Thoracic aorta (tissue), 2 donors: ENCODE measurements around the gene ABCC11. TPM values are rescaled to one million over a fixed set of nuclear protein-coding genes. Genes with fewer than 3 reads are reported as not detected.

Experiments used
- ATAC-seq: fragments of 150-250 bp; one replicate; pipeline ENCODE4 v1.8.0; 2017; ENCODE audit warnings: low read depth; ENCODE audit not compliant: insufficient number of reproducible peaks, low FRiP score
- DNase-seq: peaks from one replicate; pipeline ENCODE4 v3.0.0-alpha.2; 2020; ENCODE audit warnings: low spot score
- H3K27ac ChIP-seq, 2 donors: fragments of 200-600 bp; sonication (generic); 1 replicate in 1 of 2; 2 replicates in 1 of 2; pipeline ENCODE4 v1.5.1; 2016; ENCODE audit warnings: mild to moderate bottlenecking in 2 of 2, moderate library complexity in 2 of 2
- H3K27me3 ChIP-seq: fragments of 200-600 bp; sonication (generic); replicated peaks from 2 replicates; pipeline ENCODE4 v1.6.0; 2016; ENCODE audit warnings: mild to moderate bottlenecking; ENCODE audit not compliant: insufficient read depth
- H3K36me3 ChIP-seq: fragments of 200-600 bp; sonication (generic); one replicate; pipeline ENCODE4 v1.5.1; 2016
- H3K4me1 ChIP-seq, 2 donors: fragments of 200-600 bp; sonication (generic); 1 replicate in 1 of 2; 2 replicates in 1 of 2; pipeline versions ENCODE4 v1.5.1 to v1.6.0; 2016; ENCODE audit warnings: low read depth in 2 of 2, mild to moderate bottlenecking in 1 of 2; ENCODE audit not compliant: control insufficient read depth in 1 of 2
- H3K4me3 ChIP-seq: fragments of 200-600 bp; sonication (generic); 2 replicates; pipeline ENCODE4 v1.5.1; 2016; ENCODE audit warnings: mild to moderate bottlenecking
- H3K9me3 ChIP-seq: fragments of 200-600 bp; sonication (generic); 2 replicates; pipeline ENCODE4 v1.5.1; 2016
- total RNA-seq, 2 donors: library from RNA; depleted of rRNA; stranded (reverse); fragments of >200 nt; gene quantifications; one replicate each; pipeline versions ENCODE4 v1.1.0 to v1.2.3, GENCODE V29; 2016
- TF ChIP-seq, protein P1 (sequence below): fragments of 200-600 bp; sonication (generic); IDR thresholded peaks from one replicate; pipeline ENCODE4 v1.5.1; 2019; ENCODE audit warnings: antibody characterized with exemption

Gene ABCC11
- total RNA-seq, 2 donors from 2014 or later: not detected

GRCh38 chr16:48161906-48162305, 85.4 kb downstream of the ABCC11 start:
- DNase-seq: no peak
- Histone ChIP-seq H3K9me3 (no peaks in the 10 kb centered on the region), H3K27ac (no peak overlapping the region), H3K4me3 (no peak overlapping the region), H3K27me3 (no peaks in the 10 kb centered on the region), H3K36me3 (no peaks in the 10 kb centered on the region), H3K4me1 (no peaks in the 10 kb centered on the region)
- TF ChIP-seq, protein P1, sequence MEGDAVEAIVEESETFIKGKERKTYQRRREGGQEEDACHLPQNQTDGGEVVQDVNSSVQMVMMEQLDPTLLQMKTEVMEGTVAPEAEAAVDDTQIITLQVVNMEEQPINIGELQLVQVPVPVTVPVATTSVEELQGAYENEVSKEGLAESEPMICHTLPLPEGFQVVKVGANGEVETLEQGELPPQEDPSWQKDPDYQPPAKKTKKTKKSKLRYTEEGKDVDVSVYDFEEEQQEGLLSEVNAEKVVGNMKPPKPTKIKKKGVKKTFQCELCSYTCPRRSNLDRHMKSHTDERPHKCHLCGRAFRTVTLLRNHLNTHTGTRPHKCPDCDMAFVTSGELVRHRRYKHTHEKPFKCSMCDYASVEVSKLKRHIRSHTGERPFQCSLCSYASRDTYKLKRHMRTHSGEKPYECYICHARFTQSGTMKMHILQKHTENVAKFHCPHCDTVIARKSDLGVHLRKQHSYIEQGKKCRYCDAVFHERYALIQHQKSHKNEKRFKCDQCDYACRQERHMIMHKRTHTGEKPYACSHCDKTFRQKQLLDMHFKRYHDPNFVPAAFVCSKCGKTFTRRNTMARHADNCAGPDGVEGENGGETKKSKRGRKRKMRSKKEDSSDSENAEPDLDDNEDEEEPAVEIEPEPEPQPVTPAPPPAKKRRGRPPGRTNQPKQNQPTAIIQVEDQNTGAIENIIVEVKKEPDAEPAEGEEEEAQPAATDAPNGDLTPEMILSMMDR: no peak
- ATAC-seq: no peak

- H3K27ac ChIP-seq: no peak overlapping the region
- TF ChIP-seq, protein P1: no peak
- H3K4me1 ChIP-seq: no peaks in the 10 kb centered on the region
- no peaks in the 10 kb centered on the region for H3K9me3 ChIP-seq
- H3K27me3 ChIP-seq: no peaks in the 10 kb centered on the region
- DNase-seq (no peak), ATAC-seq (no peak)
- H3K36me3 ChIP-seq: no peaks in the 10 kb centered on the region
- H3K4me3 ChIP-seq: no peak overlapping the region
Observed at GRCh38 chr16:48160575-48160974, 86.8 kb downstream of the ABCC11 start.

DNA sequence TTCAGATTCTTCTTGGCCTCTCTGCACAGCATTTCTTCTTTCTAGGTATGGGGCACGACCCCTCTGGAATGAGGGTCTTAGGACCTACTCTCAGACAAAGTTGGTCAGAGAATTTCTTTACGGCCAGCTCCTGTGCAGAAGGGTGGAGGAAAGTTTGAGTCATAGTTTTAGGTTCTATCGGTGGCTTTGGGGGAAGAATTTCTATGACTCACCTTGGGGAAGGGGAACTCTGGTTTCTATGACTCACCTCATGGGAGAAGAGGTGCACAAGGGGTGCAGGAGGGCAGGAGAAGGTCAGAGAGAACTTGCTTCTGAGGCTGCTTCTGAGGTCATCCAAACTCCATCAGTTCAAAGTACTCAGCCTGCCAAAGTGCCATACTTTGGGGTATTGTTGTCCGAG, 89.0 kb downstream of the ABCC11 start:
- H3K4me1 ChIP-seq: no peaks in the 10 kb centered on the region
- TF ChIP-seq, protein P1: no peak
- no peaks in the 10 kb centered on the region for H3K27me3 ChIP-seq
- DNase-seq (no peak), ATAC-seq (no peak)
- no peak overlapping the region for H3K27ac ChIP-seq
- no peaks in the 10 kb centered on the region for H3K9me3 ChIP-seq
- H3K36me3 ChIP-seq: no peaks in the 10 kb centered on the region
- H3K4me3 ChIP-seq: no peak overlapping the region

DNA sequence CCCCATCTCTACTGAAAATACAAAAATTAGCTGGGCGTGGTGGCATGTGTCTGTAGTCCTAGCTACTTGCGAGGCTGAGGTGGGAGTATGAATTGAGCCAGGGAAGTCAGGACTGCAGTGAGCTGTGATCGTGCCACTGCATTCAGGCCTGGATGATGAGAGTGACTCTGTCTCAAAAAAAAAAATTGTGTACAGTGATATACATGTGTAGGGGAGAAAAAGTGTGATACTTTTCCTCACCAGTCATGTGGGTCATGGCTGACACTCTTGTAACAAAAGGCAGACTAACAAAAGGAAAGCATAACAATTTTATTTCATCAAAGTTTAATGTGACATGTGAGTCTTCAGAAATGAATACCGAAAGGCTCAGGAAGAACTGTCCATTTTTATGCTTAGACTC, 89.5 kb downstream of the ABCC11 start:
- Histone ChIP-seq H3K4me3 (no peak overlapping the region), H3K9me3 (no peaks in the 10 kb centered on the region), H3K4me1 (no peaks in the 10 kb centered on the region), H3K27ac (no peak overlapping the region), H3K27me3 (no peaks in the 10 kb centered on the region), H3K36me3 (no peaks in the 10 kb centered on the region)
- TF ChIP-seq, protein P1: no peak
- DNase-seq: no peak
- ATAC-seq: no peak

GRCh38 chr16:48157302-48157701, 90.0 kb downstream of the ABCC11 start:
- Histone ChIP-seq H3K27me3 (no peaks in the 10 kb centered on the region), H3K36me3 (no peaks in the 10 kb centered on the region)
- no peak for DNase-seq

More at GRCh38 chr16:48157302-48157701, 90.0 kb downstream of the ABCC11 start:
- H3K4me1 ChIP-seq: no peaks in the 10 kb centered on the region
- ATAC-seq: no peak
- H3K9me3 ChIP-seq: no peaks in the 10 kb centered on the region
- H3K27ac ChIP-seq: no peak overlapping the region
- TF ChIP-seq, protein P1: no peak
- no peak overlapping the region for H3K4me3 ChIP-seq
